PC-3 (cell line): Measurements from ENCODE around the gene NFYB.
"Not testable (repeated sequence)": the region's sequence is repeated elsewhere in the genome, so short reads cannot be mapped to it uniquely, and the experiment has no call there.

Source experiments
- CTCF ChIP-seq: fragments of 300-600 bp; sonication (generic); conservative IDR thresholded peaks from 2 replicates; pipeline ENCODE4 v1.5.1; 2017; ENCODE audit warnings: antibody characterized with exemption, low read depth, mild to moderate bottlenecking, low read length
- EZH2 ChIP-seq: fragments of 300-600 bp; sonication (generic); IDR thresholded peaks from one replicate; pipeline ENCODE4 v1.6.1; 2017; ENCODE audit warnings: antibody characterized with exemption, mild to moderate bottlenecking, low read length; ENCODE audit not compliant: unreplicated experiment
- EZH2phosphoT487 ChIP-seq: fragments of 300-600 bp; sonication (generic); IDR thresholded peaks from 2 replicates; pipeline ENCODE4 v1.6.1; 2018; ENCODE audit warnings: mild to moderate bottlenecking, antibody characterized with exemption, low read length, borderline replicate concordance

- not testable (repeated sequence) for TF ChIP-seq CTCF, EZH2, EZH2phosphoT487
Measured at GRCh38 chr12:104163028-104163427, 25.0 kb upstream of the NFYB start.
